ENCODE data around the gene IL1A.

- no peak for TF ChIP-seq CTCF (conservative IDR thresholded peaks at IDR 0.05 in 1 of 2, IDR thresholded peaks at IDR 0.05 in 1 of 2; ENCODE audit: extremely low read depth in 1 of 2, insufficient read depth in 1 of 2, low read depth in 1 of 2, low read length in 2 of 2)
- TF ChIP-seq EZH2 (IDR thresholded peaks at IDR 0.05; ENCODE audit: borderline replicate concordance, low read length) = no peak
Measured at GRCh38 chr2:112794841-112795240, 10.5 kb upstream of the IL1A start.
